ENCODE results near the gene STC2.

STC2 gene

GRCh38 chr5:173314166-173314952, 13.9 kb downstream of the STC2 start:
- no peak for DNase-seq (ENCODE audit: extremely low read depth in 1 of 2, low read depth in 1 of 2)

GRCh38 chr5:173313351-173313801, 14.8 kb downstream of the STC2 start:
- DNase-seq (ENCODE audit: extremely low read depth in 1 of 2, low read depth in 1 of 2), result no peak

GRCh38 chr5:173312821-173313220, 15.4 kb downstream of the STC2 start:
- no peak for DNase-seq (ENCODE audit: extremely low read depth in 1 of 2, low read depth in 1 of 2)

- DNase-seq (ENCODE audit: extremely low read depth in 1 of 2, low read depth in 1 of 2), result no peak
These were observed 16.2 kb downstream of the STC2 start for GRCh38 chr5:173311818-173312585.

GRCh38 chr5:173310861-173311785, 17.1 kb downstream of the STC2 start:
- no peak for DNase-seq (ENCODE audit: extremely low read depth in 1 of 2, low read depth in 1 of 2)

- no peak for DNase-seq (ENCODE audit: extremely low read depth in 1 of 2, low read depth in 1 of 2)
These were observed 17.9 kb downstream of the STC2 start for GRCh38 chr5:173310218-173310769.

GRCh38 chr5:173309731-173310130, 18.5 kb downstream of the STC2 start:
- no peak for DNase-seq (ENCODE audit: extremely low read depth in 1 of 2, low read depth in 1 of 2)

- DNase-seq (ENCODE audit: extremely low read depth in 1 of 2, low read depth in 1 of 2), result no peak
These were observed 20.0 kb downstream of the STC2 start for GRCh38 chr5:173308226-173308625.

GRCh38 chr5:173307695-173308094, 20.5 kb downstream of the STC2 start:
- DNase-seq (ENCODE audit: extremely low read depth in 1 of 2, low read depth in 1 of 2), result no peak

GRCh38 chr5:173306695-173307094, 21.5 kb downstream of the STC2 start:
- DNase-seq (ENCODE audit: extremely low read depth in 1 of 2, low read depth in 1 of 2), result no peak

- DNase-seq (ENCODE audit: extremely low read depth in 1 of 2, low read depth in 1 of 2), result no peak
These were observed 23.6 kb downstream of the STC2 start for GRCh38 chr5:173304591-173304988.

GRCh38 chr5:173303878-173304590, 24.2 kb downstream of the STC2 start:
- no peak for DNase-seq (ENCODE audit: extremely low read depth in 1 of 2, low read depth in 1 of 2)

GRCh38 chr5:173302546-173303155, 25.6 kb downstream of the STC2 start:
- no peak for DNase-seq (ENCODE audit: extremely low read depth in 1 of 2, low read depth in 1 of 2)

- DNase-seq (ENCODE audit: extremely low read depth in 1 of 2, low read depth in 1 of 2), result no peak
These were observed 26.3 kb downstream of the STC2 start for GRCh38 chr5:173301695-173302545.

- DNase-seq (ENCODE audit: extremely low read depth in 1 of 2, low read depth in 1 of 2), result no peak
These were observed 27.7 kb downstream of the STC2 start for GRCh38 chr5:173300389-173301047.

GRCh38 chr5:173299820-173300219, 28.4 kb downstream of the STC2 start:
- no peak for DNase-seq (ENCODE audit: extremely low read depth in 1 of 2, low read depth in 1 of 2)

- no peak for DNase-seq (ENCODE audit: extremely low read depth in 1 of 2, low read depth in 1 of 2)
These were observed 29.8 kb downstream of the STC2 start for GRCh38 chr5:173298213-173298926.

GRCh38 chr5:173297813-173298212, 30.4 kb downstream of the STC2 start:
- no peak for DNase-seq (ENCODE audit: extremely low read depth in 1 of 2, low read depth in 1 of 2)
